Endothelial cell of hepatic sinusoid (primary cell): ENCODE data around the gene APAF1.
"Not testable (repeated sequence)": the region's sequence is repeated elsewhere in the genome, so short reads cannot be mapped to it uniquely, and the experiment has no call there.

Source experiments
- in situ Hi-C: cut with HindIII; loops from 2 replicates; pipeline ENCODE4 v1.10.0; 2017; ENCODE audit warnings: low sequenced_read_pairs

Gene APAF1

GRCh38 chr12:98644712-98645571 lies at the start of gene APAF1, which contains the start of gene IKBIP:
Gene APAF1 (plus strand): TSS chr12:98645290. CDS start chr12:98648360, 3,070 bp downstream.
Gene IKBIP (minus strand): TSS chr12:98644788. CDS start chr12:98644701, 87 bp downstream.
- in situ Hi-C loops = no loop called here

- in situ Hi-C loops = not testable (repeated sequence)
Observed at GRCh38 chr12:98597313-98597712, 47.8 kb upstream of the APAF1 start.

- in situ Hi-C loops = no loop called here
Observed at GRCh38 chr12:98601924-98602323, 43.2 kb upstream of the APAF1 start.

GRCh38 chr12:98606359-98606988 lies 38.6 kb upstream of the APAF1 start:
- in situ Hi-C loops = no loop called here

GRCh38 chr12:98610596-98610995 lies 34.5 kb upstream of the APAF1 start:
- in situ Hi-C loops = no loop called here

- in situ Hi-C loops = no loop called here
Observed at GRCh38 chr12:98612696-98613334, 32.3 kb upstream of the APAF1 start.

GRCh38 chr12:98618952-98619351 lies 26.1 kb upstream of the APAF1 start:
- in situ Hi-C loops = no loop called here

GRCh38 chr12:98635657-98636323 lies 9.3 kb upstream of the APAF1 start:
- in situ Hi-C loops = no loop called here

- in situ Hi-C loops = no loop called here
Observed at GRCh38 chr12:98637068-98637467, 8.0 kb upstream of the APAF1 start.

GRCh38 chr12:98638009-98638408 lies 7.1 kb upstream of the APAF1 start:
- in situ Hi-C loops = no loop called here

GRCh38 chr12:98639491-98639890 lies 5.6 kb upstream of the APAF1 start:
- in situ Hi-C loops = no loop called here

- in situ Hi-C loops = not testable (repeated sequence)
Observed at GRCh38 chr12:98642801-98643200, 2.3 kb upstream of the APAF1 start.

GRCh38 chr12:98644433-98644711 lies 718 bp upstream of the APAF1 start:
- in situ Hi-C loops = no loop called here

- in situ Hi-C loops = no loop called here
Observed at GRCh38 chr12:98645572-98646067, 530 bp downstream of the APAF1 start.

- in situ Hi-C loops = no loop called here
Observed at GRCh38 chr12:98646294-98647090, 1.4 kb downstream of the APAF1 start.

- in situ Hi-C loops = no loop called here
Observed at GRCh38 chr12:98651328-98651727, 6.2 kb downstream of the APAF1 start.

- in situ Hi-C loops = no loop called here
Observed at GRCh38 chr12:98653866-98654493, 8.9 kb downstream of the APAF1 start.

GRCh38 chr12:98656289-98657101 lies 11.4 kb downstream of the APAF1 start:
- in situ Hi-C loops = no loop called here

- in situ Hi-C loops = no loop called here
Observed at GRCh38 chr12:98660521-98660920, 15.4 kb downstream of the APAF1 start.
